ENCODE results near the gene FAM20B. TPM values are rescaled to one million over a fixed set of nuclear protein-coding genes. Genes with fewer than 3 reads are reported as not detected.

The FAM20B gene
- total RNA-seq, 4 donors from 2014 or later = 19.7 to 43.7 (median 32.6) TPM

GRCh38 chr1:179104611-179105250, 79.0 kb downstream of the FAM20B start:
- peaks cover 5 to 8% of the 10 kb centered on the region in 2 donors for H3K4me1 ChIP-seq
- TF ChIP-seq CTCF (IDR thresholded peaks at IDR 0.05 in 4 of 5, conservative IDR thresholded peaks at IDR 0.05 in 1 of 5) (no peak), POLR2A (IDR thresholded peaks at IDR 0.05) (no peak)
- H3K27me3 ChIP-seq = no peaks in the 10 kb centered on the region
- peaks cover 0 to 20% of the 10 kb centered on the region in 2 donors for H3K36me3 ChIP-seq
- no peaks in the 10 kb centered on the region for H3K9me3 ChIP-seq
- H3K4me3 ChIP-seq = no peak overlapping the region
- in situ Hi-C loops (cut with MboI; ENCODE audit: low sequenced_read_pairs in 4 of 4) (no loop called here), intact Hi-C loops (cut with DNase I; ENCODE audit: low total_unique reads) (no loop called here)
- DNase-seq (no peak), ATAC-seq (no peak)
- no peak overlapping the region for H3K27ac ChIP-seq

- no peak for TF ChIP-seq POLR2A (IDR thresholded peaks at IDR 0.05)
- TF ChIP-seq CTCF (IDR thresholded peaks at IDR 0.05 in 4 of 5, conservative IDR thresholded peaks at IDR 0.05 in 1 of 5) = no peak
- peaks cover 5 to 8% of the 10 kb centered on the region in 2 donors for H3K4me1 ChIP-seq
- peaks cover 0 to 27% of the 10 kb centered on the region in 2 donors for H3K36me3 ChIP-seq
- ATAC-seq (no peak), DNase-seq (no peak)
- in situ Hi-C loops (cut with MboI; ENCODE audit: low sequenced_read_pairs in 4 of 4) = no loop called here
- H3K9me3 ChIP-seq = no peaks in the 10 kb centered on the region
- intact Hi-C loops (cut with DNase I; ENCODE audit: low total_unique reads) = no loop called here
- H3K27me3 ChIP-seq = no peaks in the 10 kb centered on the region
- H3K4me3 ChIP-seq = no peak overlapping the region
- no peak overlapping the region for H3K27ac ChIP-seq
Measured at GRCh38 chr1:179105393-179105792, 79.7 kb downstream of the FAM20B start.

GRCh38 chr1:179107706-179108629, 82.3 kb downstream of the FAM20B start:
- intact Hi-C loops (cut with DNase I; ENCODE audit: low total_unique reads) (no loop called here), in situ Hi-C loops (cut with MboI; ENCODE audit: low sequenced_read_pairs in 4 of 4) (no loop called here)
- DNase-seq = peak in 1 of 2 donors; percentile 45
- Histone ChIP-seq H3K4me1 (peaks cover 5 to 8% of the 10 kb centered on the region in 2 donors), H3K27ac (no peak overlapping the region), H3K36me3 (peaks cover 0 to 50% of the 10 kb centered on the region in 2 donors), H3K4me3 (no peak overlapping the region), H3K27me3 (no peaks in the 10 kb centered on the region), H3K9me3 (no peaks in the 10 kb centered on the region)
- ATAC-seq = peak; percentile 54 to 87
- no peak for TF ChIP-seq CTCF (IDR thresholded peaks at IDR 0.05 in 4 of 5, conservative IDR thresholded peaks at IDR 0.05 in 1 of 5)
- TF ChIP-seq POLR2A (IDR thresholded peaks at IDR 0.05) = no peak

GRCh38 chr1:179108644-179109043, 83.0 kb downstream of the FAM20B start:
- DNase-seq (no peak), ATAC-seq (no peak)
- H3K9me3 ChIP-seq = no peaks in the 10 kb centered on the region
- H3K27ac ChIP-seq = no peak overlapping the region
- peaks cover 5 to 8% of the 10 kb centered on the region in 2 donors for H3K4me1 ChIP-seq
- peaks cover 0 to 50% of the 10 kb centered on the region in 2 donors for H3K36me3 ChIP-seq
- no peak overlapping the region for H3K4me3 ChIP-seq
- intact Hi-C loops (cut with DNase I; ENCODE audit: low total_unique reads) = no loop called here
- in situ Hi-C loops (cut with MboI; ENCODE audit: low sequenced_read_pairs in 4 of 4) = no loop called here
- TF ChIP-seq POLR2A (IDR thresholded peaks at IDR 0.05) (no peak), CTCF (IDR thresholded peaks at IDR 0.05 in 4 of 5, conservative IDR thresholded peaks at IDR 0.05 in 1 of 5) (no peak)
- no peaks in the 10 kb centered on the region for H3K27me3 ChIP-seq

Measured in gastrocnemius medialis (tissue), 4 donors.